Upper lobe of right lung (tissue), 1 donor: ENCODE results near the gene EHD4. TPM values are rescaled to one million over a fixed set of nuclear protein-coding genes. Genes with fewer than 3 reads are reported as not detected.
A peak's percentile ranks its signal among the peaks of the same experiment; 100 is the strongest.

Source experiments
- ATAC-seq: fragments of 200-7000 bp; cut with Tn5 transposase; one replicate; pipeline ENCODE4 v1.9.1; 2020; ENCODE audit warnings: mild to moderate bottlenecking, moderate library complexity
- DNase-seq: peaks from one replicate; pipeline ENCODE4 v3.0.0-alpha.2; 2020
- H3K27ac ChIP-seq: fragments of 200-600 bp; one replicate; pipeline ENCODE4 v1.8.0; 2022
- H3K27me3 ChIP-seq: fragments of 200-600 bp; one replicate; pipeline ENCODE4 v1.8.0; 2022; ENCODE audit warnings: mild to moderate bottlenecking
- H3K36me3 ChIP-seq: fragments of 200-600 bp; one replicate; pipeline ENCODE4 v1.8.0; 2022
- H3K4me1 ChIP-seq: fragments of 200-600 bp; one replicate; pipeline ENCODE4 v1.8.0; 2022
- H3K4me3 ChIP-seq: fragments of 200-600 bp; one replicate; pipeline ENCODE4 v1.8.0; 2022; ENCODE audit warnings: mild to moderate bottlenecking
- H3K9me3 ChIP-seq: fragments of 200-600 bp; one replicate; pipeline ENCODE4 v1.8.0; 2022
- intact Hi-C: fragments of 100-400 bp; cut with DNase I; formaldehyde crosslinking; loops from one replicate; pipeline ENCODE4 v1.11.0; 2022
- total RNA-seq: library from RNA; stranded (reverse); fragmentation: NEBNext Ultra II Directional; extraction: Animal tissue kit (Norgen Biotek cat#: 25700); gene quantifications from one replicate; pipeline ENCODE4 v1.2.1, GENCODE V29; 2021
- TF ChIP-seq, protein P1 (sequence below): fragments of 200-600 bp; IDR thresholded peaks from one replicate; pipeline ENCODE4 v1.8.0; 2022; ENCODE audit warnings: antibody characterized with exemption
- donor health status: DM: no; HTN: yes; CAD: no; lungs with severe emphysema.

Gene EHD4
- total RNA-seq, 1 donor from 2014 or later: 39.5 TPM

DNA sequence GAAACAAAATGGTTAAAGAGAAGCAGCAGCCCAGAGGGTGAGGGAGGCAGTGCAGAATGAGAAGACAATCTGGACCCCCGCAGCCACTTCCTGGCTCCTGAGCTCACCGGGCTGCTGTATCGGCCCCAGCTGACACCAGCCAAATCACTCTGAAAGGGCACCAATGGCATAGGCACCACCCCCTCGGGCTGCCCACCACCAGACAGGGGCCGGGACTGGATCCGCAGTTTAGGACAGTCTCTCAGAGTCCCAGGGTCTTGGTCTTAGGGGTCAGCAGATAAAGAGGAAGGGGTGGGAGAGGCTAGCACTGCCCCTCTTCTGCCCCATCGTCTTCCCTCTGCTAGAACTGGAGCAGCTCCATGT is 17.9 kb upstream of the EHD4 start:
- Histone ChIP-seq H3K27ac (no peak overlapping the region), H3K4me1 (peaks cover 5% of the 10 kb centered on the region), H3K36me3 (no peaks in the 10 kb centered on the region), H3K4me3 (no peak overlapping the region), H3K9me3 (no peaks in the 10 kb centered on the region), H3K27me3 (no peaks in the 10 kb centered on the region)
- intact Hi-C loops: loop anchor here (5.0 kb wide), 1 partner anchor 67 kb away; no protein-coding TSS in a partner anchor
- ATAC-seq (no peak), DNase-seq (peak; percentile 47)
- TF ChIP-seq, protein P1, sequence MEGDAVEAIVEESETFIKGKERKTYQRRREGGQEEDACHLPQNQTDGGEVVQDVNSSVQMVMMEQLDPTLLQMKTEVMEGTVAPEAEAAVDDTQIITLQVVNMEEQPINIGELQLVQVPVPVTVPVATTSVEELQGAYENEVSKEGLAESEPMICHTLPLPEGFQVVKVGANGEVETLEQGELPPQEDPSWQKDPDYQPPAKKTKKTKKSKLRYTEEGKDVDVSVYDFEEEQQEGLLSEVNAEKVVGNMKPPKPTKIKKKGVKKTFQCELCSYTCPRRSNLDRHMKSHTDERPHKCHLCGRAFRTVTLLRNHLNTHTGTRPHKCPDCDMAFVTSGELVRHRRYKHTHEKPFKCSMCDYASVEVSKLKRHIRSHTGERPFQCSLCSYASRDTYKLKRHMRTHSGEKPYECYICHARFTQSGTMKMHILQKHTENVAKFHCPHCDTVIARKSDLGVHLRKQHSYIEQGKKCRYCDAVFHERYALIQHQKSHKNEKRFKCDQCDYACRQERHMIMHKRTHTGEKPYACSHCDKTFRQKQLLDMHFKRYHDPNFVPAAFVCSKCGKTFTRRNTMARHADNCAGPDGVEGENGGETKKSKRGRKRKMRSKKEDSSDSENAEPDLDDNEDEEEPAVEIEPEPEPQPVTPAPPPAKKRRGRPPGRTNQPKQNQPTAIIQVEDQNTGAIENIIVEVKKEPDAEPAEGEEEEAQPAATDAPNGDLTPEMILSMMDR: no peak

DNA sequence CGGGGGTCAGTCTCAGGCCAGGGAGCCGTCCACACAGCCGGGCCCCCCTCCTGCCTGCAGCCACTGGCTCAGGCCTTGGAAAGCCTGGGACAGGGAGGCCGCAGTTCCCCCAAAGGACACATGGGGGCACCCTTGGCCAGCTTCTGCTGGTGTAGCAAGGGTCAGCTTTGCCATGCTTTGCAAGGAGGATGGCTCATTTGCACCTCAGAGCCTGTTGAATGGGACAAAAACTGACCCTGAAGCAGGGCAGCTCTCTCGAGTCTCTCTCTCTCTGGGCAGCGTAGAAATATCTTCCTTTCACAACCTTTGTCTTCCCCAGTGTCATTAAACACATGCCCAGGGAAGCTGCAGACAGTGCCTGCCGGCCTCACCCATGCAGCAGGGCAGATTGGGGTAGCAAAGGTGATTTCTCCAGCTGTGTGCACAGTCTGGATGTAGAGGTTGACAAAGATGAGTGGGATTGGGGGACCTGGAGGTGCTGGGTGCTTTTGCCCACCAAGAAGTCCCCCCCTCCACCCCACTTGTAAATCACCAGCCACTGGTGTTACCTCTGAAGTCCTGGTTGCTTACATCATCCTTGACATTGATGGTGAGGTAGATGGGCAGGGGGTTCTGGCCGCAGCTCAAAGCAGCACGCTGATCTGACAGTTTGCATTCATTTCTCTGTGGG is 17.4 kb upstream of the EHD4 start:
- TF ChIP-seq, protein P1: peak; percentile 100
- H3K4me1 ChIP-seq: peaks cover 5% of the 10 kb centered on the region
- intact Hi-C loops: loop anchor here (5.0 kb wide), 1 partner anchor 68 kb away; no protein-coding TSS in a partner anchor
- DNase-seq (peak; percentile 92), ATAC-seq (peak; percentile 94)
- H3K4me3 ChIP-seq: no peak overlapping the region
- no peak overlapping the region for H3K27ac ChIP-seq
- H3K36me3 ChIP-seq: no peaks in the 10 kb centered on the region
- no peaks in the 10 kb centered on the region for H3K9me3 ChIP-seq
- H3K27me3 ChIP-seq: no peaks in the 10 kb centered on the region

DNA sequence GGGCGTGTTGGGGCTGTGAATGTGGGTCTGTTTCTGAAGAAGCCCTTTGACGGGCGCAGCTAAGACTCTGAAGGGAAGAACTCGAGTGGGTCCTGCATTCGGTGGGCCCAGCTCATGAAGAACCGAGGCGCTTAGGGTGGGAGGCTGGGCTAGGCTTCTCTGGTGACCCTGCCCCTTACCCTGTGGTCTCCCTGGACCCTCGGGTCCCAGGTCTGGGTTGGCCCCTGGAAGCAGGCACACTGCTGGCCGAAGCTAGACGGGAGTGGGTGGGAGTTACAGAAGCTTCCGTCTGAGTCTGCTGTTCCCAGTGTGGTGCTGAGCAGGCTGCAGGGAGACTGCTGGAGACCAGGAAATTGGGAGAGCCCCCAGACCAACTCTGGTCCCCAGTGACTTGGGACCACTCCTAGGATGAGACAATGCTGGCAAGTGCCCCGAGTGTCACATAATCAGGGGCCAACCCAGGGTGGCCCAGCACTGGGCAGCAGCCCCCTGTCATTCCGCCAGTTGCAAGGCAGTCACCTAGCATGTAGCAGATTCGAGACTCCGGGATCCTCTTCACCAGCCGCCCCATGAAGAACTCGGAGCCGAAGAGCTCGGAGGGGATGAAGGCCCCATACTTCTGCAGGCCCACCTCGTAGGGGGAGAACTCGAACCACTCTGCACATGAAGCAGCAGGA is 16.7 kb upstream of the EHD4 start:
- intact Hi-C loops: no loop called here
- Histone ChIP-seq H3K4me1 (peaks cover 5% of the 10 kb centered on the region), H3K9me3 (no peaks in the 10 kb centered on the region), H3K27ac (no peak overlapping the region), H3K4me3 (no peak overlapping the region), H3K36me3 (no peaks in the 10 kb centered on the region), H3K27me3 (no peaks in the 10 kb centered on the region)
- DNase-seq: no peak
- TF ChIP-seq, protein P1: no peak
- ATAC-seq: no peak

DNA sequence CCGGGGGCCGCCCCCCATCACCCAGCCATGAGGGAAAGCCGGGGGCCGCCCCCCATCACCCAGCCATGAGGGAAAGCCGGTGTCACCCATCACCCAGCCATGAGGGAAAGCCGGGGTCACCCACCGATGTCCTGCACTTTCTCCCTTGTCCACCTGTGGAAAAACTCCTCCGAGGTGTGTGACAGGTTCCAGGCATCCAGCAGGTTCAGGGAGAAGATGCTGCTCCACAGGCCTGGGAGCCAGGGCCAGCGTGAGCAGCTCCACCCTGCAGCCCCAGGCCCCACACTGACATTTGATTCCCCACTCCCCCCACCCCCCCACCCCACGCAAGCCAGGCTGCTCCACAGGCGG is 15.5 kb upstream of the EHD4 start:
- Histone ChIP-seq H3K4me1 (no peaks in the 10 kb centered on the region), H3K27ac (no peak overlapping the region), H3K9me3 (no peaks in the 10 kb centered on the region), H3K4me3 (no peak overlapping the region), H3K27me3 (no peaks in the 10 kb centered on the region), H3K36me3 (no peaks in the 10 kb centered on the region)
- TF ChIP-seq, protein P1: no peak
- ATAC-seq (no peak), DNase-seq (no peak)
- intact Hi-C loops: no loop called here

DNA sequence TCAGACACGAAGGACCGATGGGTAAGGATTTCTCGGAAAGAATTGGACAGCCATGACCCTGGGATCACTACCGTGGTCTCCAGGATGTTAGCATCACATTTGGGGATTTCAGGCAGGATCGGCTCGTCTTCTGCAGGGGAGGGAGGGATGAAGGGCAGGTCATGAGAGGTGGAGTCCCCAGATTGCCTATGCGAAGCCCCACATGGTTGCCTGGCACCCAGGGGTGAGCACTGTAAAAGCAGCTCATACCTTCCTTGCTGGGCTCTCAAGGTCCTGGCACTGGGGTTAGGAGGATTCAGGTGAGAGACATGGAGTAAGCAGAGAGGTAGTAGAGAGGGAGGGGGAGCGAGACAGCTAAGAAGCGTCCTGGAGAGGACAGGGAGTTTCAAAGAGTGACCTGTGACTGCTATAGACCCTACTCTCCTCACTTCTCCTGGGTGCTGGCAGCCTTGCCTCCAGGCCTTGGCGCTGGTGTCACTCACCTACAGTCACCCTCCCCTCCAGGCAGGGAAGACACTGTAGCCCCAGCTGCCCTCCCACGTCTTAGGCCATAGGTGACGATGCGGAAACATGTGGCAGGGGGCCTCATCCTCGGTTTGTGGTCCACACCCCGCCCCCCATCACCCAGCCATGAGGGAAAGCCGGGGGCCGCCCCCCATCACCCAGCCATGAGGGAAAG is 15.0 kb upstream of the EHD4 start:
- Histone ChIP-seq H3K4me1 (no peaks in the 10 kb centered on the region), H3K4me3 (no peak overlapping the region), H3K27me3 (no peaks in the 10 kb centered on the region), H3K36me3 (no peaks in the 10 kb centered on the region), H3K9me3 (no peaks in the 10 kb centered on the region), H3K27ac (no peak overlapping the region)
- intact Hi-C loops: no loop called here
- DNase-seq: no peak
- no peak for ATAC-seq
- TF ChIP-seq, protein P1: no peak
